Upper lobe of right lung (tissue), 1 donor: ENCODE data around the gene SLC2A4. TPM values are rescaled to one million over a fixed set of nuclear protein-coding genes. Genes with fewer than 3 reads are reported as not detected.
A peak's percentile ranks its signal among the peaks of the same experiment; 100 is the strongest.

Experiments
- ATAC-seq: fragments of 200-7000 bp; cut with Tn5 transposase; one replicate; pipeline ENCODE4 v1.9.1; 2020; ENCODE audit warnings: mild to moderate bottlenecking, moderate library complexity
- DNase-seq: peaks from one replicate; pipeline ENCODE4 v3.0.0-alpha.2; 2020
- H3K27ac ChIP-seq: fragments of 200-600 bp; one replicate; pipeline ENCODE4 v1.8.0; 2022
- H3K27me3 ChIP-seq: fragments of 200-600 bp; one replicate; pipeline ENCODE4 v1.8.0; 2022; ENCODE audit warnings: mild to moderate bottlenecking
- H3K36me3 ChIP-seq: fragments of 200-600 bp; one replicate; pipeline ENCODE4 v1.8.0; 2022
- H3K4me1 ChIP-seq: fragments of 200-600 bp; one replicate; pipeline ENCODE4 v1.8.0; 2022
- H3K4me3 ChIP-seq: fragments of 200-600 bp; one replicate; pipeline ENCODE4 v1.8.0; 2022; ENCODE audit warnings: mild to moderate bottlenecking
- H3K9me3 ChIP-seq: fragments of 200-600 bp; one replicate; pipeline ENCODE4 v1.8.0; 2022
- CTCF ChIP-seq: fragments of 200-600 bp; IDR thresholded peaks from one replicate; pipeline ENCODE4 v1.8.0; 2022; ENCODE audit warnings: antibody characterized with exemption
- intact Hi-C: fragments of 100-400 bp; cut with DNase I; formaldehyde crosslinking; loops from one replicate; pipeline ENCODE4 v1.11.0; 2022
- total RNA-seq: library from RNA; stranded (reverse); fragmentation: NEBNext Ultra II Directional; extraction: Animal tissue kit (Norgen Biotek cat#: 25700); gene quantifications from one replicate; pipeline ENCODE4 v1.2.1, GENCODE V29; 2021
- donor health status: DM: no; HTN: yes; CAD: no; lungs with severe emphysema.

Gene SLC2A4
- total RNA-seq, 1 donor from 2014 or later: 1.6 TPM

- Histone ChIP-seq H3K27ac (peak overlapping the region; percentile 93), H3K4me1 (peaks cover 22% of the 10 kb centered on the region), H3K9me3 (no peaks in the 10 kb centered on the region), H3K27me3 (no peaks in the 10 kb centered on the region), H3K36me3 (peaks cover 38% of the 10 kb centered on the region), H3K4me3 (peak overlapping the region; percentile 92)
- TF ChIP-seq CTCF: no peak
- ATAC-seq (peak; percentile 60), DNase-seq (peak; percentile 87)
- intact Hi-C loops: no loop called here
Measured at GRCh38 chr17:7307686-7308624, 26.4 kb downstream of the SLC2A4 start.

- Histone ChIP-seq H3K27me3 (no peaks in the 10 kb centered on the region), H3K36me3 (peaks cover 47% of the 10 kb centered on the region), H3K27ac (peak overlapping the region; percentile 93), H3K4me3 (peak overlapping the region; percentile 92), H3K4me1 (peaks cover 24% of the 10 kb centered on the region), H3K9me3 (no peaks in the 10 kb centered on the region)
- DNase-seq (peak; percentile 80), ATAC-seq (peak; percentile 46)
- intact Hi-C loops: no loop called here
- TF ChIP-seq CTCF: no peak
Measured at GRCh38 chr17:7308625-7309433, 27.3 kb downstream of the SLC2A4 start.

- Histone ChIP-seq H3K4me1 (peaks cover 32% of the 10 kb centered on the region), H3K27ac (no peak overlapping the region), H3K27me3 (no peaks in the 10 kb centered on the region), H3K4me3 (no peak overlapping the region), H3K36me3 (peaks cover 49% of the 10 kb centered on the region), H3K9me3 (no peaks in the 10 kb centered on the region)
- ATAC-seq: no peak
- intact Hi-C loops: no loop called here
- no peak for DNase-seq
- TF ChIP-seq CTCF: no peak
Measured at GRCh38 chr17:7309628-7310027, 28.1 kb downstream of the SLC2A4 start.

- peaks cover 36% of the 10 kb centered on the region for H3K4me1 ChIP-seq
Measured at GRCh38 chr17:7311110-7311705, 29.7 kb downstream of the SLC2A4 start.

More at GRCh38 chr17:7311110-7311705, 29.7 kb downstream of the SLC2A4 start:
- Histone ChIP-seq H3K4me3 (no peak overlapping the region), H3K9me3 (no peaks in the 10 kb centered on the region), H3K36me3 (peaks cover 49% of the 10 kb centered on the region), H3K27me3 (no peaks in the 10 kb centered on the region), H3K27ac (no peak overlapping the region)
- TF ChIP-seq CTCF: no peak
- intact Hi-C loops: no loop called here
- ATAC-seq: no peak
- DNase-seq: no peak
